GM21717 (cell line): ENCODE data around the gene TENM3.
A peak's percentile ranks its signal among the peaks of the same experiment; 100 is the strongest.

Source experiments
- ATAC-seq: cut with Tn5 transposase; IDR thresholded peaks from one replicate; pipeline ENCODE4 v1.9.1; 2021; ENCODE audit warnings: mild to moderate bottlenecking, moderate library complexity; ENCODE audit not compliant: unreplicated experiment

The TENM3 gene

GRCh38 chr4:182716192-182716591 is 473.0 kb downstream of the TENM3 start:
- no peak for ATAC-seq

GRCh38 chr4:182717788-182718583 is 474.8 kb downstream of the TENM3 start:
- ATAC-seq = peak; percentile 82

GRCh38 chr4:182724414-182724813 is 481.2 kb downstream of the TENM3 start:
- ATAC-seq = no peak

GRCh38 chr4:182729516-182729915 is 486.3 kb downstream of the TENM3 start:
- no peak for ATAC-seq

GRCh38 chr4:182730791-182731190 is 487.6 kb downstream of the TENM3 start:
- ATAC-seq = no peak

GRCh38 chr4:182736207-182736606 is 493.0 kb downstream of the TENM3 start:
- no peak for ATAC-seq

- no peak for ATAC-seq
Measured at GRCh38 chr4:182738283-182739047, 495.3 kb downstream of the TENM3 start.

GRCh38 chr4:182740256-182740655 is 497.1 kb downstream of the TENM3 start:
- no peak for ATAC-seq

GRCh38 chr4:182741054-182741453 is 497.9 kb downstream of the TENM3 start:
- ATAC-seq = no peak

GRCh38 chr4:182741914-182742313 is 498.7 kb downstream of the TENM3 start:
- no peak for ATAC-seq

GRCh38 chr4:182743815-182744214 is 500.6 kb downstream of the TENM3 start:
- no peak for ATAC-seq

- no peak for ATAC-seq
Measured at GRCh38 chr4:182745237-182745636, 502.0 kb downstream of the TENM3 start.

GRCh38 chr4:182746876-182747275 is 503.7 kb downstream of the TENM3 start:
- ATAC-seq = no peak

GRCh38 chr4:182748283-182748682 is 505.1 kb downstream of the TENM3 start:
- ATAC-seq = no peak

- no peak for ATAC-seq
Measured at GRCh38 chr4:182748949-182749348, 505.7 kb downstream of the TENM3 start.

GRCh38 chr4:182749667-182750167 is 506.5 kb downstream of the TENM3 start:
- no peak for ATAC-seq

GRCh38 chr4:182752158-182752910 is 509.1 kb downstream of the TENM3 start:
- no peak for ATAC-seq

- no peak for ATAC-seq
Measured at GRCh38 chr4:182754895-182755294, 511.7 kb downstream of the TENM3 start.

GRCh38 chr4:182756161-182756690 is 513.0 kb downstream of the TENM3 start:
- ATAC-seq = no peak

GRCh38 chr4:182758273-182758672 is 515.1 kb downstream of the TENM3 start:
- no peak for ATAC-seq

- no peak for ATAC-seq
Measured at GRCh38 chr4:182760551-182761043, 517.4 kb downstream of the TENM3 start.
